ENCODE measurements around the gene KAT6B.
"Not testable (repeated sequence)": the region's sequence is repeated elsewhere in the genome, so short reads cannot be mapped to it uniquely, and the experiment has no call there.

KAT6B gene

GRCh38 chr10:74826142-74827044 lies at the start of gene KAT6B:
Gene KAT6B (plus strand): TSS chr10:74826600. CDS start chr10:74842858, 16,258 bp downstream.
- peak; percentile 77 for FAIRE-seq

GRCh38 chr10:74778436-74779094 lies 47.8 kb upstream of the KAT6B start:
- no peak for FAIRE-seq

GRCh38 chr10:74781870-74782269 lies 44.5 kb upstream of the KAT6B start:
- not testable (repeated sequence) for FAIRE-seq

- no peak for FAIRE-seq
Observed at GRCh38 chr10:74784462-74784861, 41.9 kb upstream of the KAT6B start.

GRCh38 chr10:74786126-74786525 lies 40.3 kb upstream of the KAT6B start:
- no peak for FAIRE-seq

- FAIRE-seq = no peak
Observed at GRCh38 chr10:74787457-74787856, 38.9 kb upstream of the KAT6B start.

- FAIRE-seq = not testable (repeated sequence)
Observed at GRCh38 chr10:74791979-74792378, 34.4 kb upstream of the KAT6B start.

GRCh38 chr10:74792726-74793125 lies 33.7 kb upstream of the KAT6B start:
- FAIRE-seq = no peak

- FAIRE-seq = not testable (repeated sequence)
Observed at GRCh38 chr10:74793240-74793639, 33.2 kb upstream of the KAT6B start.

- FAIRE-seq = no peak
Observed at GRCh38 chr10:74794531-74794930, 31.9 kb upstream of the KAT6B start.

GRCh38 chr10:74797550-74797949 lies 28.9 kb upstream of the KAT6B start:
- FAIRE-seq = no peak

GRCh38 chr10:74799721-74800221 lies 26.6 kb upstream of the KAT6B start:
- FAIRE-seq = no peak

GRCh38 chr10:74801447-74801846 lies 25.0 kb upstream of the KAT6B start:
- no peak for FAIRE-seq

- FAIRE-seq = no peak
Observed at GRCh38 chr10:74808501-74808900, 17.9 kb upstream of the KAT6B start.

GRCh38 chr10:74810087-74810486 lies 16.3 kb upstream of the KAT6B start:
- no peak for FAIRE-seq

- FAIRE-seq = no peak
Observed at GRCh38 chr10:74813381-74814259, 12.8 kb upstream of the KAT6B start.

GRCh38 chr10:74814797-74815196 lies 11.6 kb upstream of the KAT6B start:
- no peak for FAIRE-seq

GRCh38 chr10:74816824-74817498 lies 9.4 kb upstream of the KAT6B start:
- no peak for FAIRE-seq

GRCh38 chr10:74821501-74821900 lies 4.9 kb upstream of the KAT6B start:
- FAIRE-seq = no peak

- FAIRE-seq = no peak
Observed at GRCh38 chr10:74822101-74822500, 4.3 kb upstream of the KAT6B start.

- FAIRE-seq = no peak
Observed at GRCh38 chr10:74822521-74823089, 3.8 kb upstream of the KAT6B start.

GRCh38 chr10:74823791-74824183 lies 2.6 kb upstream of the KAT6B start:
- no peak for FAIRE-seq
